GM19193 (cell line): ENCODE data around the gene PHF21A.

Source experiments
- POLR2A ChIP-seq: IDR thresholded peaks from 4 replicates; pipeline ENCODE4 v1.6.1; 2011; ENCODE audit not compliant: insufficient read depth, insufficient read length; ENCODE audit errors: extremely low read depth

Gene PHF21A

DNA sequence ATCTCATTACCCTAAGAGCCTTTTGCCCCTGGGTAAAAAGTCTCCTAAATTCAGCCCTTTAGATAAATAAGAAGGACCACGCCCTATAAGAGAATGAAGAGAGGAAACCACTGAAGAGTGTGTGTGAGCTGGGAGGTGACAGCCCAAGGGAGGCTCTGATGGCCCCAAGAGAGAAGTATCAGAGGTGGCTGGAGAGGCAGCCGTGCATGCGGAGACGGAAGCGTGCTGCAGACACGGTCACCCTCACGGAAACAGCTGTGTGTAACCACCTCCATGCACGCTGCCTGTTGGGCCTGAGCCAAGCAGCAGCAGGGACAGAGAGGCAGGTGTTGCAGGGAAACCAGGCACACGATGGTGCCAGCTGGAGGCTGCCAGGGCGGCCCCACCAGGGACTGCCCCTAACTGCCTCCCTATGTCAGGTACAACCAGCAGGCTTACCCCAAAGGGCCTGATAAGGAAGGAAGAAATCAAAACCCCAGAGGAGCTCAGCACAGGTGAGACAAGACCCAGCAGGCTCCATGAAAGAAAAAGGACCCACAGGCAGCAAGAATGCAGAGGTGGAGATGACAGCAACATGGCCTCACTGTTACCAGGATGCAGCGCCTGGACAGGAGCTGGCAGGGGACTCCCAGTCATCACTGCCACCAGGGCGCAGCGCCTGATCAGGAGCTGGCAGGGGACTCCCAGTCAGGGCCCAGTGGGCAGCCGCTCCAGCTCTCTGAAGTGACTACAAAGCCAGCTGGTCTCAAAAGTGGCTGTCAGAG is 191.0 kb downstream of the PHF21A start:
- no peak for TF ChIP-seq POLR2A

DNA sequence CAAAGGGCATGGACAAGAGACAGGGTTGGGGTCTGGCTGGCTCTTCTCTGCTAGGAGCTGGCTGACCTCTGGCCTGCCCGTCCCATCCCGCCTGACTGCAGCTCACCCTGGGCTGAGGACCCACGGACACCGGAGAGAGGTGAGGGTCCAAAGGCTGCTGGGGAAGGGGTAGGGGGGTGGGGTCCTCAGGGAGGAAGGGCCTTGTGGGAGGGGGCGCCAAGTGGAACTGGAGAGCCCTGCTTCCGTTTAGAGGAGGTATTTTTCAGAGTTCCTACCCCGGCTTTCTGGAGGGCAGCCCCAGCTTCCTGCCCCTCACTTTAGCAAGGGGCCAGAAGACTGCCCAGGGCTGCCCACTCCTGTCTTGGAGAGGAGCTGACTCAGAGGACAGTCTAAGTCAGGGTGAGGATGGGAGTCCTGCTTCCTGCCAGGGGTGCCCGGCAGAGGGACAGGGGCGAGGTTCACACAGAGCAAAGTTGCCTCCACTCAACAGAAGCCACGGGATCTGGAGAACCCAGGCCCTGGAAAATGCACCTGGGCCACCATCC is 191.7 kb downstream of the PHF21A start:
- no peak for TF ChIP-seq POLR2A

DNA sequence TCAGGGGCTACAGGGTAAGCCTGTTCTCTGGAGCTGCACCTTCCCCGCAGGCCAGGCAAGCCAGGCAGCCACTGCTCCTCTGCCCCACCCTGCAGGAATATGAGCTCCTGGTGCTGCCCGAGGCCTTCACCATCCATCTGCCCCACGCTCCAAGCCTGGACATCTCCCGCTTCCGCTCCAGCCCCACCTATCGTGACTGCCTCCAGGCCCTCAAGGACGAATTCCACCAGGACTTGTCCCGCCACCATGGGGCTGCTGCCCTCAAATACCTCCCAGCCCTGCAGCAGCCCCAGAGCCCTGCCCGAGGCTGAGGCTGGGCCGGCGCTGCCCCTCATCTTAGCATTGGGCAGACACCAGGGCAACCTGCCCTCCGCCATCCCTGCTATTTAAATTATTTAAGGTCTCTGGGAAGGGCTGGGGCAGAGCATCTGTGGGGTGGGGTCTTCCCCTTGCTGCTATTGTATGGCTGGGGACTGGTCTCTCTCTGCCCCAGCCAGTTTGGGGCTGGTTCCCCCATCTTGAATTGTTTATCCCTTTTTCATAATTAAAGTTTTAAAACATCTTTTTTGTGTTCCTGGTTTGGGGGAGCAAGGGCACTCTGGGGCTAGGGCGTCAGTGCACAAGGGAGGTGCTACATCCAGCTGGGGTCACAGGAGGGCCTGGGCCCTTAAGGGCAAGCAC is 192.6 kb downstream of the PHF21A start:
- TF ChIP-seq POLR2A = no peak

DNA sequence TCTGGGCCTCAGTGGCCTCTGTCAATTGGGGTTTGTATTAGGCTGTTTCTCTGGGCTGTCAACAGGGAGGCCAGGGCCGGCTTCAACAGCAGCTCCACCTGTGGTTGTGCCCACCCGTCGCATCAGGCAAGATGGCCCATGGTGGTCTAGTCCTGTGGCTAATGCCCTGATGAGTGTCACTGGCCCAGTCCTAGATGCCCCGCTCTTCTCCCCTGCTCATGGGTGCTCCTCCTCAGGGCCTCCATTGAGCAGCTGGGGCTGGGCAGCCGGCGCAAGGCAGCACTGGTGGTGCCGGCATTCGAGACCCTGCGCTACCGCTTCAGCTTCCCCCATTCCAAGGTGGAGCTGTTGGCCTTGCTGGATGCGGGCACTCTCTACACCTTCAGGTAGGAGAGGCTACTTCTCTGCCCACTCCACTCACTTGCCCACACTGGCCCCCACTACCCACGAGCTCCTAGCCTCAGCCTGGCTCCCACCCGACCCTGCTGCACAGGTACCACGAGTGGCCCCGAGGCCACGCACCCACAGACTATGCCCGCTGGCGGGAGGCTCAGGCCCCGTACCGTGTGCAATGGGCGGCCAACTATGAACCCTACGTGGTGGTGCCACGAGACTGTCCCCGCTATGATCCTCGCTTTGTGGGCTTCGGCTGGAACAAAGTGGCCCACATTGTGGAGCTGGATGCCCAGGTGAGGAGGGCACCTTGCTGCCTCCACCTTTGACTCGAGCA is 193.4 kb downstream of the PHF21A start:
- TF ChIP-seq POLR2A = no peak

DNA sequence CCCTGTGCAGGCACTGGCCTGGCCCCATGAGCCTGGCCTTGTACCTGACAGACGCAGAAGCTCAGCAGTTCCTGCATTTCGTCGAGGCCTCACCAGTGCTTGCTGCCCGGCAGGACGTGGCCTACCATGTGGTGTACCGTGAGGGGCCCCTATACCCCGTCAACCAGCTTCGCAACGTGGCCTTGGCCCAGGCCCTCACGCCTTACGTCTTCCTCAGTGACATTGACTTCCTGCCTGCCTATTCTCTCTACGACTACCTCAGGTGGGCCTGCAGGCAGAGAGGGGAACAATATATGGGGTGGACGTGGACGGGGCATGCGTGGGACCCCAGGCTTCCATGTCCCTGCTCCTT is 193.9 kb downstream of the PHF21A start:
- no peak for TF ChIP-seq POLR2A

DNA sequence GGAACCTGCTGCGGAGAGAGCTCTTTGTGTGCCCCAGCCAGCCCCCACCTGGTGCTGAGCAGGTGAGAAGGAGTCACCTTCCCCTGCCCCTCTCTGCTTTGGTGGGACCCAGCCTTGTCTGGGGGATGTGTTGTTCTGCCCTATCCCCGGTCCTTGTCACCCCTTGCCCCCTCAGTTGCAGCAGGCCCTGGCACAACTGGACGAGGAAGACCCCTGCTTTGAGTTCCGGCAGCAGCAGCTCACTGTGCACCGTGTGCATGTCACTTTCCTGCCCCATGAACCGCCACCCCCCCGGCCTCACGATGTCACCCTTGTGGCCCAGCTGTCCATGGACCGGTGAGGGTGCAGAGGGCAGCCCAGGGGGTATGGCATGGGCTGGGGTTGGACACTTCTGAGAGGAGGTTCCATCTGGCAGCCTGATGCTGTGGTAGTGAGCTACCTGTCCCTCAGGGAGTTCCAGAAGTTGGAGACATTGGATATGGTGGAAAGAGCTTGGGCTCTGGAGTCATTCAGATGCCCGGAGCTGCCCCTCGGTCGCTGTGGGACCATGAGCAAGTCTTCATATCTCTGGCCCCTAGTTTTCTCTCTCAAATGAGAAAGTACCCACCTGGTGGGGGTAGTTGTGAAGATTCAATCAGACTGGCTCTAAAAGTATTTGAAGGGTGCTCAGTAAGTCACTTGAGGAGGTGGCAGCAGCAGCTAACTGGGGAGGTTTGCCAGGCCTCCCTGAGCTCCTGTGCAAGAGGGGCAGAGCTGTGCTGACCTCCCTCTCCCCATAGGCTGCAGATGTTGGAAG is 194.5 kb downstream of the PHF21A start:
- no peak for TF ChIP-seq POLR2A

DNA sequence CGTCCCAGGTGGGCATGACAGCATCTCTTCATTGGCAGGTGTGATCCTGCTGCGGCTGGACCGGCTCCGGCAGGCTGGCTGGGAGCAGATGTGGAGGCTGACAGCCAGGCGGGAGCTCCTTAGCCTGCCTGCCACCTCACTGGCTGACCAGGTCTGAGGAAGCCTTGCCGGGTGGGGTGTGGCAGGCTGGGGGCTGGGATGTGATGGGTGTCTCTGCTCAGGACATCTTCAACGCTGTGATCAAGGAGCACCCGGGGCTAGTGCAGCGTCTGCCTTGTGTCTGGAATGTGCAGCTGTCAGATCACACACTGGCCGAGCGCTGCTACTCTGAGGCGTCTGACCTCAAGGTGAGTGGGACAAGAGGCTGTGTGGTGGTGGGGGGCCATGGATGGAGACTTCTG is 195.3 kb downstream of the PHF21A start:
- TF ChIP-seq POLR2A = no peak

DNA sequence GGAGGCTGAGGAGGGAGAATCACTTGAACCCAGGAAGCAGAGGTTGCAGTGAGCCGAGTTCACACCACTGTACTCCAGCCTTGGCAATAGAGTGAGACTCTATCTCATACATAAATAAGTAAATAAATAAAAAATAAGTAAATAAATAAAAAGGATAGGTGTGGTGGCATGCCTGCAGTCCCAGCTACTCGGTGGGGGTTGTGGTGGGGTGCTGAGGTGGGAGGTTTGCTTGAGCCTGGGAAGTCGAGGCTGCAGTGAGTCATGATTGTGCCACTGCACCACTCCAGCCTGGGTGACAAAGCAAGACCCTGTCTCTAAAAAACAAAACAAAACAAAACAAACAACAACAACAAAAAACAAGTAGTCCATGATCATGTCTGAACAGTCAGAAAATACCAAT is 195.7 kb downstream of the PHF21A start:
- TF ChIP-seq POLR2A = no peak

DNA sequence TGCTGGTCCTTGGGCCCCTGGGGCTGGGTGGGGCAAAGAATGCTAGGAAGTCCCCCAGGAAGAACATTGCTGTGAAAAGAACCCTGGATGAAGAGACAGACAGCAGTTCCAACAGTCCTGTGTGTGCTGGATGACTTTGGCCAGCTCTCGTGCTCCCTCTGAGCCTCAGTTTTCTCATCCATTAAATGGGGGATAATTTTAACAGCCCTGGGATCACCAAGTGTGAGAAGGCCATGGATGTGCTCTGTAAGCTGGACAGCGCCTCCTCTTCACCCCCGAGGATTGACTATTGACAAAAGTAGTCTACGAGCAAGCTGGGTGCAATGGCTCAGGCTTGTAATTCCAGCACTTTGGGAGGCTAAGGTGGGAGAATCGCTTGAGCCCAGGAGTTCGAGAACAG is 196.3 kb downstream of the PHF21A start:
- no peak for TF ChIP-seq POLR2A

DNA sequence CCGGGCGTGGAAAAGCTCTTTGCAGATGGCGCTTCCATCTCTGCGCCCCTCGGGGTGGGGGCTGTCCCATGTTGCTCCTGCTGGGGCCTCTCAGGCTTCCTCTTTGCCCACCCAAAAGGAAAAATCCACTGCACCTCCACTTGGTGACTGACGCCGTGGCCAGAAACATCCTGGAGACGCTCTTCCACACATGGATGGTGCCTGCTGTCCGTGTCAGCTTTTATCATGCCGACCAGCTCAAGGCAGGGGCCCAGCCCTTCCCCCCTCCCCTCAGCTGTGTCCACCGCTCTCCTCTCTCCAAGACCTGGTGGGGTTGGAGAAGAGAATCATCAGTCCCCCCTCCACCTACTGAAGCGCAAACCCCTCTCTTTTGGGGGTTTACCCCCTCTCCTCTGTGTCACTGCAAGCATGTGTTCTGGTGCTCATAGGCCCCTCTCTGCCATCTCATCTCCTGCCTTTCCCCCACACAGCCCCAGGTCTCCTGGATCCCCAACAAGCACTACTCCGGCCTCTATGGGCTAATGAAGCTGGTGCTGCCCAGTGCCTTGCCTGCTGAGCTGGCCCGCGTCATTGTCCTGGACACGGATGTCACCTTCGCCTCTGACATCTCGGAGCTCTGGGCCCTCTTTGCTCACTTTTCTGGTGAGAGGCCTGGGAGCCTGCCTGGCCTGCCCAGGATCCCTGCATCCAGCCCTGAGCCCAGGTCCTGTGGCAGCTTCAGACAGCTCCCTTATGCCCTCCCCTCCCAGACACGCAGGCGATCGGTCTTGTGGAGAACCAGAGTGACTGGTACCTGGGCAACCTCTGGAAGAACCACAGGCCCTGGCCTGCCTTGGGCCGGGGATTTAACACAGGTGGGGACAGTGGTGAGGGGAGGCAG is 197.0 kb downstream of the PHF21A start:
- no peak for TF ChIP-seq POLR2A

DNA sequence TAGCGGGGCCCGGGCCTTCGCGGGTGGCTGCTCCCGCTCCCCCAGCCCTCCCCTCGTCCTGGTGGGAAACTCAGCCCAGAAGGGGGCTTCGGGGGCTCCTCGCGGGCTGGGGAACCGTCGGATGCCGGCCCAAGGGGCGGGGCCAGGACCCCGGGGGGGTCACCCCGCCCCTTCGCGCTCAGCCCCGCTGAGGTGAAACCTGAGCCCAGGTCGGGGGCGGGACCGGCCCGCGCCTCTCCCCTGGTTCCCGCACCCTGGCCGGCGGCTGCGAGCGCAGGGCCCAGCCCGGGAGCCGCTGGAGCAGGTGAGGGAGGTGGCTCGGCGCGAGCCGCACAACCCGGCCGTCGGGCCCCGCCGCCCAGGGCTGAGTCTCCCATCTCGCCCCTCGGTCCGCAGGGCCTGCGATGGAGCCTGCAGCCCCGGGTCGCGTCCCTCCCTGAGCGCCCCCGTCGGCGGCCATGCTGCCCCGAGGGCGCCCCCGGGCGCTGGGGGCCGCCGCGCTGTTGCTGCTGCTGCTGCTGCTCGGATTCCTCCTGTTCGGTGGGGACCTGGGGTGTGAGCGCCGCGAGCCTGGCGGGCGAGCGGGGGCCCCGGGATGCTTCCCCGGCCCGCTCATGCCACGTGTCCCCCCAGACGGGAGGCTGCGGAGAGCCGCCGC is 198.7 kb downstream of the PHF21A start, which contains the start of gene LARGE2:
LARGE2 (plus strand) TSS at position 232 of the 658 bp plus-strand sequence; CDS start at position 459, 227 bp downstream.
- no peak for TF ChIP-seq POLR2A

DNA sequence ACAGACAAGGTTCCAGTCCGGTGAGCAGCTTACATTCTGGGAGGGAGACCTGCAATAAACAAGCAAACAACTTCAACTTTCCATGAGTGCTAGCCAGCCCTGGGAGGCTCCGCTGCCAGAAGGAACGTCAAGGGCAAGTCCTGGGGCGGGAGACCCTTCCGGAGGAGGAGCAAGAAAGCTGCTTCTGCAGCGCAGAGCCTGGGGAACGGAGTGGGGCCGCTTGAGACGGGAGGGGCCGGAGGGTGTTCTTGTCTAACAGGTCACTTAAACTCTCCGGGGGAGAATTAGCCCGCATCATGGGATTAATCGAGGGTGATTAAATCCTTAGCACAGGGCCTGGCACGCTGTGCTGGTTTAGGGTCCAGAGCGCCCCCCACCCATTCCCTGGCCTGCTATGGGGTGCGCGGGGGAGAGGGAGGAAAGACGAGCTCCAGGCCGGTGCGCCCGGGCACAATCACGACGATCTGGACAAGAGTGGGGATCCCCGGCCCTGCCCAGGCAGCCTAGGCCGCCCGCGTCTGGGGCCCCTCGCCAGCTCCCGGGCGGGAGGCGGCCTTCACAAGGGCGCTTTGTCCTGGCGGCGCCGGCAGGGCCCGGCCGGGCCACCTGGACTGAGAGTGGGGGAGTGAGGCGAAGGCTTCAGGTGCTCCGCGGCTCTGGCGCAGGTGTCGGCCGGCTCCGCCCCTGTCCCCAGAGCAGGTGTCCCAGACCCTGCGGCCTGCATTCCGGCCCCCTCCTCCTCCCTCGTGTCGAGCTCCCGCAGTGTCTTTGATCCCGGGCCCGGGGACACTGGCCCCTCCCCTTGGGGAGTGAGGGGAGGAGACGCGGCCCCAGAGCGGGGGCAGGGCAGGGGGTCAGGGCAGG is 199.5 kb downstream of the PHF21A start:
- no peak for TF ChIP-seq POLR2A

DNA sequence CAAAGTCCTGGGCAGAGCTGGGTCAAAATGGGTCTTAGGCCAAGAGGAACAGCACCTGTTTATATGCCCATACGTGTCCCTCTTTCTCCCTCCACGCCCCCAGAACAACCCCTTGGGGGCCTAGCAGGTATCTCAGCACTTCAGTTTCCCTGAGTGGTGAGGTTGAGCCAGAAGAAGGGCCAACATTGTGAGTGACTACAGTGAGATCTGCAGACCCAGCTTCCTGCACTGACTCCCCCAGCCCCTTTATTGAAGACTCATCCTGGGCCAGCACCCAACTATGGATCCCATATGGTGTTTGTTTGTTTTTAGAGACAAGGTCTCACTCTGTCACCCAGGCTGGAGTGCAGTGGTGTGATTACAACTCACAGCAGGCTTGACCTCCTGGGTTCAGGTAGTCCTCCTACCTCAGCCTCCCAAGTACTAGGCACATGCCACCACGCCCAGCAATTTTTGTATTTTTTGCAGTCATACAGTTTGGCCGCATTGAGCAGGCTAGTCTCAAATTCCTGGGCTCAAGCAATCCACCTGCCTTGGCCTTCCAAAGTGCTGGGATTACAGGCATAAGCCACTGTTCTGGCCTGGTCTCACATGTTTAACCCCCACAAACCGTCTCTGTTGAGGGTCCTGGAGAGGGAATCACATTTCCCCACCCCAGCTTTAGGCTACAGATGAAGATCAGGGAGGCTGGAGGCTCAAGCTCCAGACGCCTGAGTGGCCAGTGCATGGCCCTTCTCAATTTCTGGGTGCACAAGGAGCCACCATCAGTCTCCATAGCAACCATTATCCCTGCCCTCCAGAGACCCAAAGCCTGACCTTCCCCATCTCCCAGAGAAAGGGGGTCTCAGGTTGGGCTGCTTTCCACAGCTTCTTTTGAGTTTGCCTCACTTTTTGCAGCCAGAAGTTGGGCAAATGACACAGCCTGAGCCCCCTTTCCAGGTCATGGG is 200.4 kb downstream of the PHF21A start:
- TF ChIP-seq POLR2A = no peak
